Testis (tissue), 2 donors: ENCODE results near the gene HPN.

Source experiments
- CTCF ChIP-seq, 3 experiments: fragments of 450-650 bp in 2 of 3; fragments of 200-600 bp in 1 of 3; sonication (generic) in 1 of 3; IDR thresholded peaks; one replicate each; pipeline ENCODE4 v1.5.1; 2016 to 2019; ENCODE audit warnings: antibody characterized with exemption in 3 of 3, mild to moderate bottlenecking in 2 of 3, moderate library complexity in 1 of 3
- POLR2A ChIP-seq: fragments of 450-650 bp; IDR thresholded peaks from one replicate; pipeline ENCODE4 v1.6.1; 2017; ENCODE audit warnings: antibody characterized with exemption, mild to moderate bottlenecking, moderate library complexity

GRCh38 chr19:35006342-35006998, 35.1 kb upstream of the HPN start:
- TF ChIP-seq CTCF (IDR thresholded peaks at IDR 0.05) (no peak), POLR2A (no peak)
